Mesendoderm (in vitro differentiated cells): Measurements from ENCODE around the gene ABCD3.

Experiments
- DNase-seq: peaks from one replicate; pipeline ENCODE4 v3.0.0; 2013
- H2AK5ac ChIP-seq: 2 replicates; pipeline ENCODE4 v1.6.1; 2013; ENCODE audit warnings: low read length, inconsistent platforms
- H2BK120ac ChIP-seq: 2 replicates; pipeline ENCODE4 v1.6.1; 2013; ENCODE audit warnings: low read depth, mild to moderate bottlenecking, low read length, moderate library complexity, mixed read lengths
- H2BK15ac ChIP-seq: replicated peaks from 2 replicates; pipeline ENCODE4 v1.6.1; 2013; ENCODE audit warnings: low read depth, mild to moderate bottlenecking, moderate library complexity
- H2BK5ac ChIP-seq: 2 replicates; pipeline ENCODE4 v1.6.1; 2013; ENCODE audit warnings: low read length, inconsistent platforms
- H3K18ac ChIP-seq: 2 replicates; pipeline ENCODE4 v1.6.1; 2013; ENCODE audit warnings: mild to moderate bottlenecking, low read length, mixed read lengths
- H3K23ac ChIP-seq: one replicate; pipeline ENCODE4 v1.6.1; 2013; ENCODE audit warnings: low read length
- H3K27ac ChIP-seq: 2 replicates; pipeline ENCODE4 v1.5.1; 2013; ENCODE audit warnings: low read depth, mild to moderate bottlenecking, inconsistent platforms, low read length, moderate library complexity
- H3K27me3 ChIP-seq: 2 replicates; pipeline ENCODE4 v1.6.1; 2013; ENCODE audit warnings: low read length, control low read depth, mild to moderate bottlenecking, inconsistent platforms; ENCODE audit not compliant: insufficient read depth, poor library complexity
- H3K36me3 ChIP-seq: 2 replicates; pipeline ENCODE4 v1.6.1; 2013; ENCODE audit warnings: low read length, inconsistent platforms; ENCODE audit not compliant: control insufficient read depth, insufficient read depth
- H3K4ac ChIP-seq: one replicate; pipeline ENCODE4 v1.6.1; 2013; ENCODE audit warnings: low read depth, mild to moderate bottlenecking, low read length, moderate library complexity
- H3K4me1 ChIP-seq: 2 replicates; pipeline ENCODE4 v1.6.1; 2013; ENCODE audit warnings: low read depth, low read length, inconsistent platforms; ENCODE audit not compliant: control insufficient read depth
- H3K4me2 ChIP-seq: 2 replicates; pipeline ENCODE4 v1.6.1; 2013; ENCODE audit warnings: low read length
- H3K4me3 ChIP-seq: 2 replicates; pipeline ENCODE4 v1.5.1; 2013; ENCODE audit warnings: mild to moderate bottlenecking, low read length
- H3K56ac ChIP-seq: one replicate; pipeline ENCODE4 v1.6.1; 2013; ENCODE audit warnings: low read length
- H3K79me1 ChIP-seq: 2 replicates; pipeline ENCODE4 v1.6.1; 2013; ENCODE audit warnings: low read length, inconsistent platforms
- H3K79me2 ChIP-seq: 2 replicates; pipeline ENCODE4 v1.6.1; 2013; ENCODE audit warnings: mild to moderate bottlenecking, low read length; ENCODE audit not compliant: control insufficient read depth, insufficient read depth
- H3K9ac ChIP-seq: 2 replicates; pipeline ENCODE4 v1.6.1; 2013; ENCODE audit warnings: low read length, inconsistent platforms
- H4K5ac ChIP-seq: one replicate; pipeline ENCODE4 v1.6.1; 2013; ENCODE audit warnings: low read length
- H4K8ac ChIP-seq: one replicate; pipeline ENCODE4 v1.6.1; 2013; ENCODE audit warnings: low read depth, mild to moderate bottlenecking, control low read depth, low read length, moderate library complexity
- WGBS: extraction: QIAGEN DNeasy Blood & Tissue Kit; methylation state at CpG from one replicate; pipeline ENCODE4 v1.1.7; 2013; ENCODE audit warnings: low lambda C conversion rate, missing lambda C conversion rate; ENCODE audit not compliant: insufficient coverage; ENCODE audit errors: extremely low coverage; 5-methylcytosine and 5-hydroxymethylcytosine counted together

Gene ABCD3

GRCh38 chr1:94401206-94401605 is 17.0 kb upstream of the ABCD3 start:
- Histone ChIP-seq H2BK15ac (no peak overlapping the region), H3K4me2 (no peak overlapping the region), H2BK120ac (no peak overlapping the region), H4K5ac (no peak overlapping the region), H3K56ac (no peak overlapping the region), H3K23ac (no peak overlapping the region), H3K27ac (no peak overlapping the region), H3K4me3 (no peak overlapping the region), H2BK5ac (no peak overlapping the region), H3K4ac (no peak overlapping the region), H3K36me3 (no peaks in the 10 kb centered on the region), H3K27me3 (no peaks in the 10 kb centered on the region), H3K18ac (no peak overlapping the region), H3K79me1 (no peaks in the 10 kb centered on the region), H4K8ac (no peak overlapping the region), H2AK5ac (no peak overlapping the region), H3K79me2 (no peaks in the 10 kb centered on the region), H3K4me1 (no peaks in the 10 kb centered on the region), H3K9ac (no peak overlapping the region)
- no CpG with 5 or more reads among the region's 4 CpGs for WGBS
- DNase-seq, result no peak

GRCh38 chr1:94406446-94406845 is 11.7 kb upstream of the ABCD3 start:
- Histone ChIP-seq H4K5ac (no peak overlapping the region), H3K27me3 (no peaks in the 10 kb centered on the region), H3K36me3 (no peaks in the 10 kb centered on the region), H2BK5ac (no peak overlapping the region), H3K23ac (no peak overlapping the region), H3K9ac (no peak overlapping the region), H2AK5ac (no peak overlapping the region), H2BK120ac (no peak overlapping the region), H3K18ac (no peak overlapping the region), H4K8ac (no peak overlapping the region), H3K79me2 (no peaks in the 10 kb centered on the region), H3K4me2 (no peak overlapping the region), H3K79me1 (no peaks in the 10 kb centered on the region), H3K56ac (no peak overlapping the region), H3K4me1 (no peaks in the 10 kb centered on the region), H3K27ac (no peak overlapping the region), H2BK15ac (no peak overlapping the region), H3K4me3 (no peak overlapping the region), H3K4ac (no peak overlapping the region)
- no peak for DNase-seq
- no CpG with 5 or more reads among the region's 4 CpGs for WGBS

- H4K5ac ChIP-seq, result no peak overlapping the region
- peak; percentile 26 for DNase-seq
- no peak overlapping the region for H3K9ac ChIP-seq
- H3K23ac ChIP-seq, result no peak overlapping the region
- no peak overlapping the region for H3K4me3 ChIP-seq
- H4K8ac ChIP-seq, result no peak overlapping the region
- H3K79me1 ChIP-seq, result no peaks in the 10 kb centered on the region
- H3K56ac ChIP-seq, result no peak overlapping the region
- H2BK120ac ChIP-seq, result no peak overlapping the region
- no peaks in the 10 kb centered on the region for H3K4me1 ChIP-seq
- no peak overlapping the region for H2BK15ac ChIP-seq
- H2BK5ac ChIP-seq, result no peak overlapping the region
- no peak overlapping the region for H2AK5ac ChIP-seq
- H3K18ac ChIP-seq, result no peak overlapping the region
- H3K27ac ChIP-seq, result no peak overlapping the region
- H3K27me3 ChIP-seq, result no peaks in the 10 kb centered on the region
- H3K4ac ChIP-seq, result no peak overlapping the region
- H3K4me2 ChIP-seq, result no peak overlapping the region
- no CpG with 5 or more reads among the region's 8 CpGs for WGBS
- no peaks in the 10 kb centered on the region for H3K79me2 ChIP-seq
- no peaks in the 10 kb centered on the region for H3K36me3 ChIP-seq
Observed at GRCh38 chr1:94408104-94408830, 9.9 kb upstream of the ABCD3 start.

GRCh38 chr1:94411237-94411636 is 7.0 kb upstream of the ABCD3 start:
- Histone ChIP-seq H2AK5ac (no peak overlapping the region), H3K79me2 (no peaks in the 10 kb centered on the region), H3K36me3 (no peaks in the 10 kb centered on the region), H2BK120ac (no peak overlapping the region), H3K56ac (no peak overlapping the region), H3K4ac (no peak overlapping the region), H3K4me3 (no peak overlapping the region), H3K27me3 (no peaks in the 10 kb centered on the region), H3K18ac (no peak overlapping the region), H2BK15ac (no peak overlapping the region), H2BK5ac (no peak overlapping the region), H3K4me1 (no peaks in the 10 kb centered on the region), H4K8ac (no peak overlapping the region), H3K9ac (no peak overlapping the region), H3K27ac (no peak overlapping the region), H3K4me2 (no peak overlapping the region), H4K5ac (no peak overlapping the region), H3K79me1 (no peaks in the 10 kb centered on the region), H3K23ac (no peak overlapping the region)
- DNase-seq, result no peak
- no CpG with 5 or more reads among the region's 1 CpG for WGBS

- H3K36me3 ChIP-seq, result no peaks in the 10 kb centered on the region
- H4K8ac ChIP-seq, result no peak overlapping the region
- H3K27ac ChIP-seq, result no peak overlapping the region
- no peak for DNase-seq
- no peaks in the 10 kb centered on the region for H3K27me3 ChIP-seq
- no peaks in the 10 kb centered on the region for H3K4me1 ChIP-seq
- no CpG with 5 or more reads among the region's 2 CpGs for WGBS
- no peak overlapping the region for H3K4ac ChIP-seq
- no peak overlapping the region for H3K56ac ChIP-seq
- no peak overlapping the region for H3K4me2 ChIP-seq
- no peak overlapping the region for H3K4me3 ChIP-seq
- no peak overlapping the region for H4K5ac ChIP-seq
- no peaks in the 10 kb centered on the region for H3K79me2 ChIP-seq
- no peak overlapping the region for H2BK5ac ChIP-seq
- no peak overlapping the region for H2BK120ac ChIP-seq
- no peak overlapping the region for H3K23ac ChIP-seq
- H3K79me1 ChIP-seq, result no peaks in the 10 kb centered on the region
- H2AK5ac ChIP-seq, result no peak overlapping the region
- H3K18ac ChIP-seq, result no peak overlapping the region
- no peak overlapping the region for H2BK15ac ChIP-seq
- H3K9ac ChIP-seq, result no peak overlapping the region
Observed at GRCh38 chr1:94413311-94413710, 4.9 kb upstream of the ABCD3 start.
